A673 (cell line): ENCODE data around the gene VPS13D. TPM values are rescaled to one million over a fixed set of nuclear protein-coding genes. Genes with fewer than 3 reads are reported as not detected.

Experiments
- BruUV-seq: library from RNA; stranded (reverse); fragments of 400-500 nt; replicated peaks from 2 replicates; lab custom pipeline; 2021; lab: Mats Ljungman, UMichigan
- CTCF ChIA-PET: fragments of 300-600 bp; sonication (Branson Sonifier 250); formaldehyde crosslinking; loops from one replicate; lab custom pipeline; 2022; ENCODE audit warnings: antibody characterized with exemption; lab: Charles Lee
- POLR2A ChIA-PET: fragments of 300-600 bp; sonication (Branson Sonifier 250); formaldehyde crosslinking; loops from one replicate; lab custom pipeline; 2022; ENCODE audit warnings: antibody characterized with exemption; ENCODE audit not compliant: low non-redundant PET; lab: Charles Lee
- DNase-seq: peaks from one replicate; pipeline ENCODE4 v3.0.0-alpha.2; 2015; ENCODE audit warnings: low spot score
- H3K27ac ChIP-seq: fragments of 200-600 bp; sonication (generic); 2 replicates; pipeline ENCODE4 v1.5.1; 2016; ENCODE audit warnings: mixed run types, low read depth, mild to moderate bottlenecking, mixed read lengths, antibody characterized with exemption, low read length; ENCODE audit not compliant: poor library complexity, severe bottlenecking
- H3K27me3 ChIP-seq: fragments of 200-600 bp; sonication (generic); replicated peaks from 2 replicates; pipeline ENCODE4 v1.6.1; 2017; ENCODE audit warnings: mixed run types, low read depth, mild to moderate bottlenecking, mixed read lengths, antibody characterized with exemption, low read length; ENCODE audit not compliant: insufficient read depth, poor library complexity
- H3K36me3 ChIP-seq: fragments of 200-600 bp; sonication (generic); 2 replicates; pipeline ENCODE4 v1.6.1; 2016; ENCODE audit warnings: mixed run types, mild to moderate bottlenecking, mixed read lengths, antibody characterized with exemption, low read length; ENCODE audit not compliant: insufficient read depth, poor library complexity, severe bottlenecking
- H3K4me1 ChIP-seq: fragments of 200-600 bp; sonication (generic); 2 replicates; pipeline ENCODE4 v1.6.1; 2017; ENCODE audit warnings: mixed run types, mild to moderate bottlenecking, mixed read lengths, antibody characterized with exemption, low read length; ENCODE audit not compliant: insufficient read depth, poor library complexity, severe bottlenecking
- H3K4me3 ChIP-seq: fragments of 200-600 bp; sonication (generic); 2 replicates; pipeline ENCODE4 v1.5.1; 2016; ENCODE audit warnings: low read depth, mixed run types, mild to moderate bottlenecking, mixed read lengths, low read length; ENCODE audit not compliant: poor library complexity, severe bottlenecking
- H3K9me3 ChIP-seq: fragments of 200-600 bp; sonication (generic); 2 replicates; pipeline ENCODE4 v1.6.1; 2016; ENCODE audit warnings: mixed run types, low read depth, mild to moderate bottlenecking, mixed read lengths, antibody characterized with exemption, low read length; ENCODE audit not compliant: poor library complexity, severe bottlenecking
- CTCF ChIP-seq: fragments of 300-800, 200-600 bp; sonication (generic); conservative IDR thresholded peaks from 2 replicates; pipeline ENCODE4 v1.5.1; 2017; ENCODE audit warnings: low read depth, mild to moderate bottlenecking, antibody characterized with exemption, low read length, moderate library complexity, mixed read lengths
- EZH2 ChIP-seq: fragments of 200-600 bp; sonication (generic); IDR thresholded peaks from 2 replicates; pipeline ENCODE4 v1.6.1; 2017; ENCODE audit warnings: borderline replicate concordance, low read depth, mild to moderate bottlenecking, mixed read lengths, antibody characterized with exemption, low read length; ENCODE audit not compliant: poor library complexity, severe bottlenecking
- intact Hi-C: fragments of 100-400 bp; cut with micrococcal nuclease; formaldehyde crosslinking; loops from one replicate; pipeline ENCODE4 v1.10.0; 2022; ENCODE audit not compliant: unreplicated experiment
- total RNA-seq: library from RNA; stranded (reverse); gene quantifications from 2 replicates; pipeline ENCODE4 v1.2.3, GENCODE V29; 2021

The VPS13D gene
- total RNA-seq, 1 experiment from 2014 or later: 32.5 TPM

GRCh38 chr1:12472798-12473551 is 243.1 kb downstream of the VPS13D start:
- DNase-seq: no peak
- TF ChIP-seq CTCF (no peak), EZH2 (no peak)
- BruUV-seq: no TSS peak
- H3K27ac ChIP-seq: no peak overlapping the region
- no peaks in the 10 kb centered on the region for H3K27me3 ChIP-seq
- CTCF ChIA-PET: no interaction called here
- H3K4me1 ChIP-seq: peaks cover 8% of the 10 kb centered on the region
- intact Hi-C loops: no loop called here
- H3K36me3 ChIP-seq: no peaks in the 10 kb centered on the region
- H3K4me3 ChIP-seq: no peak overlapping the region
- POLR2A ChIA-PET: no interaction called here
- H3K9me3 ChIP-seq: no peaks in the 10 kb centered on the region

- TF ChIP-seq EZH2 (no peak), CTCF (no peak)
- no peaks in the 10 kb centered on the region for H3K36me3 ChIP-seq
- intact Hi-C loops: no loop called here
- no peak for DNase-seq
- ChIA-PET CTCF (no interaction called here), POLR2A (no interaction called here)
- no peaks in the 10 kb centered on the region for H3K27me3 ChIP-seq
- H3K4me1 ChIP-seq: peaks cover 14% of the 10 kb centered on the region
- no peaks in the 10 kb centered on the region for H3K9me3 ChIP-seq
- BruUV-seq: no TSS peak
- H3K27ac ChIP-seq: no peak overlapping the region
- no peak overlapping the region for H3K4me3 ChIP-seq
Observed at GRCh38 chr1:12473596-12474362, 243.9 kb downstream of the VPS13D start.

DNA sequence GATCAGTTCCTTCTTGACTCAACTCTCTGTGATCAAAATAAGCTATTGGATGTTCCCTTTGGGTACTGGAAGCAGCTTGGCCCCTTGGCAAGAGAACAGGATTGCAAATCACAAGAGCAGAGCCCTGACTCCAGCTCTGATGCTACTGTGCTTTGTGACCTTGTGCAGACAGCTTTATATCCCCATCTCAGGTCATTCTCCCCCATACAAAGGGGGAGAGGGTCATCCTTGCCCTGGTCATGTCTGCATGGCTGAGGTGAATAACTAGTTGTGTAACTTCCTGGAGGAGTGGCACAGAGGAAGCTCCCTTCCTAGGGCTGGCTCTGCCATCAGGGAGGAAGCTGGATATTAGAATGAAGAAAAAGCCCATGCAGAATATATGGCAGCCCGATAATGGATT is 245.3 kb downstream of the VPS13D start:
- no peak overlapping the region for H3K4me3 ChIP-seq
- peaks cover 14% of the 10 kb centered on the region for H3K4me1 ChIP-seq
- no TSS peak for BruUV-seq
- H3K36me3 ChIP-seq: no peaks in the 10 kb centered on the region
- no peak overlapping the region for H3K27ac ChIP-seq
- no peaks in the 10 kb centered on the region for H3K9me3 ChIP-seq
- ChIA-PET POLR2A (no interaction called here), CTCF (no interaction called here)
- TF ChIP-seq CTCF: no peak
- no peak for TF ChIP-seq EZH2
- H3K27me3 ChIP-seq: no peaks in the 10 kb centered on the region
- intact Hi-C loops: no loop called here
- DNase-seq: no peak
